HFFc6 (cell line): ENCODE measurements around the gene PRKD2. TPM values are rescaled to one million over a fixed set of nuclear protein-coding genes. Genes with fewer than 3 reads are reported as not detected.

Source experiments
- DNase-seq: peaks from one replicate; pipeline ENCODE4 v3.0.0-alpha.2; 2018
- H3K27ac Mint-ChIP-seq: 2 replicates; pipeline ENCODE4 v1.8.0; 2020; ENCODE audit warnings: mild to moderate bottlenecking, mixed read lengths
- H3K27me3 Mint-ChIP-seq: 2 replicates; pipeline ENCODE4 v1.8.0; 2021; ENCODE audit warnings: mild to moderate bottlenecking, moderate library complexity, mixed read lengths; ENCODE audit not compliant: insufficient read depth
- H3K36me3 Mint-ChIP-seq: 2 replicates; pipeline ENCODE4 v1.8.0; 2021; ENCODE audit warnings: low read depth, mixed read lengths
- H3K4me1 Mint-ChIP-seq: 2 replicates; pipeline ENCODE4 v1.8.0; 2020; ENCODE audit warnings: low read depth, mixed read lengths
- H3K4me3 Mint-ChIP-seq: 2 replicates; pipeline ENCODE4 v1.8.0; 2020; ENCODE audit warnings: mild to moderate bottlenecking, moderate library complexity, mixed read lengths
- H3K9me3 Mint-ChIP-seq: 2 replicates; pipeline ENCODE4 v1.8.0; 2020; ENCODE audit warnings: mild to moderate bottlenecking, mixed read lengths
- total RNA-seq, 6 experiments: library from RNA; stranded (reverse); fragmentation: NEBNext Ultra II Directional; extraction: Animal tissue kit (Norgen Biotek cat#: 25700); gene quantifications; 2 replicates in 1 of 6; 3 replicates in 5 of 6; pipeline ENCODE4 v1.2.3, GENCODE V29; 2021
- TF ChIP-seq, protein P1 (sequence below): fragments of 200-600 bp; sonication (generic); IDR thresholded peaks from 2 replicates; pipeline ENCODE4 v1.5.0; 2021; ENCODE audit warnings: antibody characterized with exemption, mild to moderate bottlenecking

PRKD2 gene
- total RNA-seq, 6 experiments from 2014 or later, result 35.3 to 42.2 (median 38.4) TPM

DNA sequence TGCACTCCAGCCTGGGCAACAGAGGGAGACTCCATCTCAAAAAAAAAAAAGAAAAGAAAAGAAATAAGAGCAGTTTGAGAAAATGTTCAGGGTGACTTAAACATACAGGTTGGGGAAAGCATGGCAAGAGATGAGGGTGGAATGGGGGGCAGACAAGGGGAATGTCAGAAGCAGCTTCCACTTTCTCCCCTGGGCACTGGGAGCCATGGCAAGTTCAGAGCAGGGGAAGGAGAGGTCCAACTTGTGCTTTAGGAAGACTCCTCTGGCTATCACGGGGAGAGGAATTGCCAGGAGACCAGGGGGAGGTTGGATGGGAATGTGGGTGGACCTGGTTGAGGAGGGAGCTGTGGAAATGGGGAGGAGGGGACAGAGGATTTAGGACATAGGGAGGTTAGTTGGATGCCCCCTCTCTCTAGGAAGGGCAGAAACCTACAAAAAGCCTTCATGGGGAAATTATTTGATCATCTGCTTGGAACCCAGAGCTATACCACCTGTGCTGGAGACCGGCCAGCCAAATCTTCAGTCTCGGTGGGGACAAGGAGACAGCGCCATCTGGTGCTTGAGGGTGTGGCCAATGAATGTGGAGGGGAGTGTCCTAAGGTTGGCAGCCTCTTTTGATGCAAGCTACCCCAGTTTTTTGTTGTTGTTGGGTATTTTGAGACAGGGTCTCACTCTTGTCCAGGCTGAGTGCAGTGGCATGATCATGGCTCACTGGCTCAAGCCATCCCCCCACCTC lies 36.7 kb upstream of the PRKD2 start:
- no peak for DNase-seq

DNA sequence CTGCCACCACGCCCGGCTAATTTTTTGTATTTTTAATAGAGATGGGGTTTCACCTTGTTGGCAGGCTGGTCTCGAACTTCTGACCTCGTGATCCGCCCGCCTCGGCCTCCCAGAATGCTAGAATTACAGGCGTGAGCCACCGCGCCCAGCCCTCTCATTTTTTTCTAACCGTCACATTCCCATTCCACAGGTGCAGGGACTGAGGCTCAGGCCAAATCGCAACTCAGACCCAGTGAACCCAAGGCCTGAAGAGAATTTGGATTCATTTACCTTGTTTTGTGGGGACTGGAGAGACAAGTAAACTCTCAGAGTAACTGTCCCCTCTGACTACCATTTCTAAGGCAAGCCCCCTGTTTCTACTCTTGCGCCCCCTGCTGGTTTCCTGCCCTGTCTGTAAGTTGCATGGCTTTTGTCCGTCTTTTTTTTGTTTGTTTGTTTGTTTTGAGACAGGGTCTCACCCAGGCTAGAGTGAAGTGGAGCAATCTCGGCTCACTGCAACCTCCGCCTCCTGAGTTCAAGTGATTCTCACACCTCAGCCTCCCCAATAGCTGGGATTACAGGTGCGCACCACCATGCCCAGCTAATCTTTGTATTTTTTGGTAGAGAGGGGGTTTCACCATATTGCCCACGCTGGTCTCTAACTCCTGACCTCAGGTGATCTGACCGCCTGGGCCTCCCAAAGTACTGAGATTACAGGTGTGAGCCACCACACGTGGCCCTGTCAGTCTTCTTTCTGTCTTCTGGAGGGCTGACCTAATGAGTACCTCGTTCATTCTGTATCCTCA lies 31.6 kb upstream of the PRKD2 start:
- DNase-seq, result peak; percentile 49
- H3K27me3 Mint-ChIP-seq, result no peaks in the 10 kb centered on the region; the same call in 1 of the 2 replicates
- H3K27ac Mint-ChIP-seq, result peak overlapping the region; percentile 57
- peaks cover 22% of the 10 kb centered on the region for H3K4me1 Mint-ChIP-seq
- H3K9me3 Mint-ChIP-seq, result no peaks in the 10 kb centered on the region
- TF ChIP-seq, protein P1, sequence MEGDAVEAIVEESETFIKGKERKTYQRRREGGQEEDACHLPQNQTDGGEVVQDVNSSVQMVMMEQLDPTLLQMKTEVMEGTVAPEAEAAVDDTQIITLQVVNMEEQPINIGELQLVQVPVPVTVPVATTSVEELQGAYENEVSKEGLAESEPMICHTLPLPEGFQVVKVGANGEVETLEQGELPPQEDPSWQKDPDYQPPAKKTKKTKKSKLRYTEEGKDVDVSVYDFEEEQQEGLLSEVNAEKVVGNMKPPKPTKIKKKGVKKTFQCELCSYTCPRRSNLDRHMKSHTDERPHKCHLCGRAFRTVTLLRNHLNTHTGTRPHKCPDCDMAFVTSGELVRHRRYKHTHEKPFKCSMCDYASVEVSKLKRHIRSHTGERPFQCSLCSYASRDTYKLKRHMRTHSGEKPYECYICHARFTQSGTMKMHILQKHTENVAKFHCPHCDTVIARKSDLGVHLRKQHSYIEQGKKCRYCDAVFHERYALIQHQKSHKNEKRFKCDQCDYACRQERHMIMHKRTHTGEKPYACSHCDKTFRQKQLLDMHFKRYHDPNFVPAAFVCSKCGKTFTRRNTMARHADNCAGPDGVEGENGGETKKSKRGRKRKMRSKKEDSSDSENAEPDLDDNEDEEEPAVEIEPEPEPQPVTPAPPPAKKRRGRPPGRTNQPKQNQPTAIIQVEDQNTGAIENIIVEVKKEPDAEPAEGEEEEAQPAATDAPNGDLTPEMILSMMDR, result peak; percentile 95
- H3K36me3 Mint-ChIP-seq, result peaks cover 9% of the 10 kb centered on the region; the same call in 1 of the 2 replicates
- peak overlapping the region; percentile 19; the same call in 1 of the 2 replicates for H3K4me3 Mint-ChIP-seq

More for the DNA sequence above, 36.7 kb upstream of the PRKD2 start:
- Mint-ChIP-seq H3K27me3 (no peaks in the 10 kb centered on the region; the same call in 1 of the 2 replicates), H3K36me3 (peaks cover 9% of the 10 kb centered on the region; the same call in 1 of the 2 replicates), H3K4me1 (peaks cover 8% of the 10 kb centered on the region), H3K27ac (no peak overlapping the region), H3K4me3 (no peak overlapping the region), H3K9me3 (no peaks in the 10 kb centered on the region)
- TF ChIP-seq, protein P1, result peak; percentile 69; the same call in 1 of the 2 replicates

DNA sequence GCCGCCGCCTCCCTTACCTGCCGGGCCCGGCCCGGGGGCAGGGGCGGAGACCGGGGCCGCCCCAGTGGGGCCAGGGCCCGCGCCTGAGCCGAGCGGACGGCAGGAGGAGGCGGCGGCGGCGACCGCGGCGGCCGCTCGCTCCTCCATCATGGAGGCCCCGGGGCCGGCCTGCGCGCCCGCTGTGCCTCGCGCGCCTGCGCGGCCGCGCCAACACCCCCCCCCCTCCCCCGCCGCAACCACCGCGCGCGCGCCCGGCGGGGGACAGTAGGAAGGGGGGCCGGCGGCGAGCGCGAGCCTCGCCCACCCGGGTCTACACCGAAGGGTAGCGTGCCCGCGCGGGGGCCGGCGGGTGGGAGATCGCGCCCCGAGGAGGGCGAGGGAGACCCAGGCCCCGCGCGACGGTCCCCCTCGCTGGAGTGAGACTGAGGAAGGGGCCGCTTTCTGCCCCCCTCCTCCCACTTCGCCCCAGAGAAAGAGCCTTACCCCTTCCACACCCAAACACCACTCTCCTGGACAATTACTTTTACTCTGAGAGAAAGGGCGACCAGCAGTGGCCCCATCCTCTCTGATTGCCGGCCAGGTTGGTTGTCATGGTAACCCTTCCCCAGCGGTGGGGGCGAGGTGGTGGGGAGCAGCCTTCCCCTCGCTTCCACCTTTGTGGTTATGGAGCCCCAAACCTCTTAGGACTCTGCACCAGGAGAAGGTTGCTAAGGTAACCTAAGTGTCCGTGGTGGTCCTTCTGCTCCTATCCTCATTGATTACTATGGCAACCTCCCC lies 29.6 kb upstream of the PRKD2 start, which contains the start of gene STRN4:
STRN4 (minus strand) TSS at position 170 of the 777 bp plus-strand sequence; CDS start at position 150, 20 bp downstream.
- Mint-ChIP-seq H3K27ac (peak within 1 kb of the TSS; percentile 90), H3K4me3 (peak within 1 kb of the TSS; percentile 96), H3K9me3 (no peaks in the 10 kb centered on the region), H3K27me3 (no peaks in the 10 kb centered on the region; the same call in 1 of the 2 replicates), H3K4me1 (peaks cover 36% of the 10 kb centered on the region), H3K36me3 (peaks cover 4% of the 10 kb centered on the region; the same call in 1 of the 2 replicates)
- no peak for DNase-seq
- TF ChIP-seq, protein P1, result no peak

DNA sequence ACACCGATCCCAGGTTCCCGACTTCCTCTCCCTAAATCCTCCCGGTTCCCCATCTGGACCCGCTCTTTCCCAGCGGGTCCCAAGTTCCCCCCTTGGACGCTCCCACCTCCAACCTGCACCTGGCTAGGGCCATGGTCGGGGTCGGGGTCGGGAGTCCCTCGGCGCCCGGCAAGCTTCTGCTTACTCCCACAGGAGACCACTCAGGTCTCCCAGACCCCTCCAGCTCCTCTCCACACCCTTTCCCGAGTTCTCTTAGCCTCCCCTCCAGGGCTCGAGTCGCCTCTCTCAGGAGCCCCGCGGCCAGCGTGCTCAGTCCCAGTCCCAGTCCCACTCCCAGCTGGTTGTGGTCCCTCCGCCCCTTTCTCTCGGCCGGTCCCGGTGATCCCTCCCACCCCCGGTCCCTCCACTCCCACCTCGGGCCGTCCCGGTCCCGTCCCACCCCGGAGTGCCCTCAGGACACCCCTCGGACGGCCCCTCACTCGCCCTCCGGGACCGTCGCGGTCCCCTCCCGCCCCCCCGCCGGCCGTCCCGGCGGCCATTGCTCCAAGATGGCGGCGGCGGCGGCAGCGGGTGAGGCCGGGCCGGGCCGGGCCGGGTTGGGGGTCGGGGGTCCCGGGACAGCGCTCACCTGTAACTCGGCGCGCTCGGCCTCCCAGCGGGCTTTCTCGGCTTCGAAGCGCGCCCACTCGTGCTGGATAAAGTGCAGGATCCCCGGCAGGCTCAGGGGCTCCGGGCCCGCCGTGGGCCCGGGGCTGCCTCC lies 28.8 kb upstream of the PRKD2 start, which contains the start of gene FKRP:
FKRP (plus strand) TSS at position 537 of the 760 bp plus-strand sequence. CDS start 9,394 bp downstream, outside the sequence.
- TF ChIP-seq, protein P1, result no peak
- DNase-seq, result no peak
- Mint-ChIP-seq H3K27me3 (no peaks in the 10 kb centered on the region; the same call in 1 of the 2 replicates), H3K27ac (peak within 1 kb of the TSS; percentile 90), H3K4me3 (peak within 1 kb of the TSS; percentile 96), H3K9me3 (no peaks in the 10 kb centered on the region), H3K36me3 (peaks cover 4% of the 10 kb centered on the region; the same call in 1 of the 2 replicates), H3K4me1 (peaks cover 41% of the 10 kb centered on the region)
